Glutamatergic neuron (in vitro differentiated cells): Measurements from ENCODE around the gene PSME3. TPM values are rescaled to one million over a fixed set of nuclear protein-coding genes. Genes with fewer than 3 reads are reported as not detected.

Experiments
- DNase-seq: peaks from one replicate; pipeline ENCODE4 v3.0.0; 2022
- H3K27ac Mint-ChIP-seq: one replicate; pipeline ENCODE4 v1.8.0; 2020; ENCODE audit warnings: mild to moderate bottlenecking, mixed read lengths, inconsistent platforms; ENCODE audit not compliant: unreplicated experiment
- H3K27me3 Mint-ChIP-seq: one replicate; pipeline ENCODE4 v1.8.0; 2020; ENCODE audit warnings: mild to moderate bottlenecking, moderate library complexity, mixed read lengths, inconsistent platforms; ENCODE audit not compliant: unreplicated experiment
- H3K36me3 Mint-ChIP-seq: one replicate; pipeline ENCODE4 v1.8.0; 2020; ENCODE audit warnings: mild to moderate bottlenecking, mixed read lengths, inconsistent platforms; ENCODE audit not compliant: unreplicated experiment
- H3K4me1 Mint-ChIP-seq: one replicate; pipeline ENCODE4 v1.8.0; 2020; ENCODE audit warnings: mild to moderate bottlenecking, low read depth, mixed read lengths, inconsistent platforms; ENCODE audit not compliant: unreplicated experiment
- H3K4me3 Mint-ChIP-seq: one replicate; pipeline ENCODE4 v1.8.0; 2020; ENCODE audit warnings: mild to moderate bottlenecking, mixed read lengths, inconsistent platforms; ENCODE audit not compliant: unreplicated experiment
- H3K9me3 Mint-ChIP-seq: one replicate; pipeline ENCODE4 v1.8.0; 2020; ENCODE audit warnings: mild to moderate bottlenecking, moderate library complexity, mixed read lengths, inconsistent platforms; ENCODE audit not compliant: unreplicated experiment
- total RNA-seq: library from RNA; stranded (reverse); fragmentation: NEBNext Ultra II Directional; extraction: Animal tissue kit (Norgen Biotek cat#: 25700); gene quantifications from one replicate; pipeline ENCODE4 v1.2.1, GENCODE V29; 2021; ENCODE audit not compliant: unreplicated experiment
- TF ChIP-seq, protein P1 (sequence below): fragments of 200-600 bp; sonication (generic); IDR thresholded peaks from one replicate; pipeline ENCODE4 v1.5.0; 2021; ENCODE audit not compliant: partially characterized antibody, unreplicated experiment

Gene PSME3
- total RNA-seq, 1 donor from 2014 or later = 127 TPM

DNA sequence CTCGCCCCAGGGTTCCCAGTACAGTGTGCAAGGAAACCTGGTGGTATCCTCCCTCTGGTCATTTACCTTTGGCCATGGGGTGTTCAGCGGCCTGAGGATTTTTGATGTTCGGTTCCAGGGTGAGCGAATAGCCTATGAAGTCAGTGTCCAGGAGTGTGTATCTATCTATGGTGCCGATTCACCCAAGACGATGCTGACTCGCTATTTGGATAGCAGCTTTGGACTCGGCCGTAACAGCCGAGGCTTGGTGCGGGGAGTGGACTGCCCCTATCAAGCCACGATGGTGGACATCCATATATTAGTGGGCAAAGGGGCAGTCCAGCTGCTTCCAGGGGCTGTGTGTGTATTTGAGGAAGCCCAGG is 12.3 kb downstream of the PSME3 start:
- H3K27ac Mint-ChIP-seq = no peak overlapping the region
- no peak overlapping the region for H3K4me3 Mint-ChIP-seq
- no peaks in the 10 kb centered on the region for H3K9me3 Mint-ChIP-seq
- no peaks in the 10 kb centered on the region for H3K4me1 Mint-ChIP-seq
- H3K36me3 Mint-ChIP-seq = no peaks in the 10 kb centered on the region
- DNase-seq = no peak
- TF ChIP-seq, protein P1, sequence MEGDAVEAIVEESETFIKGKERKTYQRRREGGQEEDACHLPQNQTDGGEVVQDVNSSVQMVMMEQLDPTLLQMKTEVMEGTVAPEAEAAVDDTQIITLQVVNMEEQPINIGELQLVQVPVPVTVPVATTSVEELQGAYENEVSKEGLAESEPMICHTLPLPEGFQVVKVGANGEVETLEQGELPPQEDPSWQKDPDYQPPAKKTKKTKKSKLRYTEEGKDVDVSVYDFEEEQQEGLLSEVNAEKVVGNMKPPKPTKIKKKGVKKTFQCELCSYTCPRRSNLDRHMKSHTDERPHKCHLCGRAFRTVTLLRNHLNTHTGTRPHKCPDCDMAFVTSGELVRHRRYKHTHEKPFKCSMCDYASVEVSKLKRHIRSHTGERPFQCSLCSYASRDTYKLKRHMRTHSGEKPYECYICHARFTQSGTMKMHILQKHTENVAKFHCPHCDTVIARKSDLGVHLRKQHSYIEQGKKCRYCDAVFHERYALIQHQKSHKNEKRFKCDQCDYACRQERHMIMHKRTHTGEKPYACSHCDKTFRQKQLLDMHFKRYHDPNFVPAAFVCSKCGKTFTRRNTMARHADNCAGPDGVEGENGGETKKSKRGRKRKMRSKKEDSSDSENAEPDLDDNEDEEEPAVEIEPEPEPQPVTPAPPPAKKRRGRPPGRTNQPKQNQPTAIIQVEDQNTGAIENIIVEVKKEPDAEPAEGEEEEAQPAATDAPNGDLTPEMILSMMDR = no peak
- peaks cover 2% of the 10 kb centered on the region for H3K27me3 Mint-ChIP-seq

DNA sequence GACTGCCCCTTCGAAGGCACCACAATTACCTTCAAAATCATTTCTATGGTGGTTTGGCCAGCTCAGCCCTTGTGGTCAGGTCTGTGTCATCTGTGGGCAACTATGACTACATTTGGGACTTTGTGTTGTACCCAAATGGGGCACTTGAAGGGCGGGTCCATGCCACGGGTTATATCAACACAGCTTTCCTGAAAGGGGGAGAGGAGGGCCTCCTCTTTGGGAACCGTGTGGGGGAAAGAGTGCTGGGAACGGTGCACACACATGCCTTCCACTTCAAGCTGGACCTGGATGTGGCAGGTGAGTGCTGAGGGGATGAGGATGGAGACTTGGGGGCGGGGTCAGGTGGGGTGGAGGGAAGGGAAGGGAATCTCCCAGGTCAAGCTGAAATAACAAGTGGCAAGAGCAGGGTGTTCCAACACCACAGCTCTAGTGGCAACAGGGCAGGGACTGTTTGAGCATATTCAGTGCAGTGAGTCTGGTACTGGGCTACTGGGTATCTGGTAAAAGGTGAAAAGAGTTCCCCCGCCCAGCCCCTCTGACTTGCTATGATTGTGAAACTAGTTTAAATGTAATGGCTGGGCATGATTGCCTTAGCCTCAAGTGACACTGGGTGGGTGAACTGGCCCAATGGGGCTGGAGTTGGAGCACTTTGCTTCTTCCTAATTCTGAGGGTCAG is 12.9 kb downstream of the PSME3 start:
- Mint-ChIP-seq H3K36me3 (no peaks in the 10 kb centered on the region), H3K4me1 (no peaks in the 10 kb centered on the region), H3K4me3 (no peak overlapping the region), H3K27ac (no peak overlapping the region), H3K27me3 (peaks cover 2% of the 10 kb centered on the region), H3K9me3 (no peaks in the 10 kb centered on the region)
- DNase-seq = no peak
- TF ChIP-seq, protein P1 = no peak

DNA sequence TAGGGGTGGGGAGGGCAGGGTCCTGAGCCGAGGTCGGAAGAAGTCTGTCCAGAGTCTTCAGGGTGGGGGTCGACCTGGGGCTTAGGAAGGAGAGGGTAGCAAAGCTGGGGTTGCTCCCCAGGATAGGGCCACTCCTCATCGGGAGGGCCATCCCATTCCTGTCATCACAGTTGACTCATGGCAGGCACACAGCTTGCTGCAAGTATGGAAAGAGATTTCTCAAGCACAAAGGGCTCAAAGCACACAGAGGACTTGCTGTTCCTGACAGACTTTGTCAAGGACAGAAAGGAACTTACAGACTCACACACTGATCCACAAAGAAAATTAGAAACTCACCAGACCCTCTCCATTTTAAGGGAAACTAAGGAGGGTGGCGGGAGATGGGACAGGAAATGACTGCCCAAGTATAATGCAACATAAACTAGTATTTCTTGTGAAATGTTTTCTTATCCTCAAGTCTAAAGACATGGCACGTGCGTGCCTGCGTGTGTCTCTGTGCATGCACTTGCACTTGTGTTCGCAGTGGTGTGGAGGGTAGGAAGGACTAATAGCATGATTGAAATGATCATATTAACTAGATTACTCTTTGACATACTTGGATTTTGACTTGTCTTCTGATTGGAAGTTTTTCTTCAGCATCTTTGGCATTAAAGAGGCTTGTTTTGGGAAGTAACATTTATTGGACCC is 13.5 kb downstream of the PSME3 start:
- Mint-ChIP-seq H3K27ac (no peak overlapping the region), H3K4me3 (no peak overlapping the region)
- no peak for DNase-seq

DNA sequence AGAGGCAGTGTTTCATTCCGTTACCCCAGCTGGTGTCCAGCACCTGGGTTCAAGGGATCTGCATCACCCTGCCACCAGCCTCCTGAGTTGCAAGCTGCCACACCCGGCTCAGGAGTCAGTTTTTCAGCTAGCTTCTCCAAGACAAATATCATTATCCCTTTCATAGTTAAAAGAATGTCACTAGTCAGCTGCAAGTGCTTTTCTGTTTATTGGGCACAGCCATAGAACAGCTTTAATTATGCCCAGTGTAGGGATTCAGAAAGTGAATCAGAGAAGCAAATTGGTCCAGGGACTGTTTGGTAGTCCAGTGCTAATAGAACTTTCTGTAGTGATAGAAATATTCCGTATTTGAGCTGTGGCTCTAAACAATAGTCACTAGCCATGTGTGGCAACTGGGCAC is 14.9 kb downstream of the PSME3 start:
- H3K4me1 Mint-ChIP-seq = no peaks in the 10 kb centered on the region
- peaks cover 2% of the 10 kb centered on the region for H3K27me3 Mint-ChIP-seq
- DNase-seq = no peak
- H3K4me3 Mint-ChIP-seq = no peak overlapping the region
- H3K9me3 Mint-ChIP-seq = no peaks in the 10 kb centered on the region
- TF ChIP-seq, protein P1 = no peak
- no peak overlapping the region for H3K27ac Mint-ChIP-seq
- no peaks in the 10 kb centered on the region for H3K36me3 Mint-ChIP-seq

More for the DNA sequence above, 13.5 kb downstream of the PSME3 start:
- peaks cover 2% of the 10 kb centered on the region for H3K27me3 Mint-ChIP-seq
- H3K36me3 Mint-ChIP-seq = no peaks in the 10 kb centered on the region
- TF ChIP-seq, protein P1 = no peak
- H3K9me3 Mint-ChIP-seq = no peaks in the 10 kb centered on the region
- H3K4me1 Mint-ChIP-seq = no peaks in the 10 kb centered on the region

DNA sequence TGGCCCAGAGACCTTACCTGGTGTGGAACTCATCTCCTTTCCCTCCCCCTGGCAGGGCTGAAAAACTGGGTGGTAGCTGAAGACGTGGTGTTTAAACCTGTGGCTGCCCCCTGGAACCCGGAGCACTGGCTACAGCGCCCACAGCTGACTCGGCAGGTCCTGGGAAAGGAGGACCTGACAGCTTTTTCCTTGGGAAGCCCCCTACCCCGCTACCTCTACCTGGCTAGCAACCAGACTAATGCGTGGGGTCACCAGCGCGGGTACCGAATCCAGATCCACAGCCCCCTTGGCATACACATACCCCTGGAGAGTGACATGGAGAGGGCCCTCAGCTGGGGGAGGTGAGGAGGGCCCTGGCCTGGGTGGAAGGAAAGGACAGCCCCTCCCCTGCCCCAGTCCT is 15.8 kb downstream of the PSME3 start:
- Mint-ChIP-seq H3K4me3 (no peak overlapping the region), H3K36me3 (no peaks in the 10 kb centered on the region), H3K27ac (no peak overlapping the region), H3K4me1 (no peaks in the 10 kb centered on the region), H3K27me3 (peaks cover 2% of the 10 kb centered on the region), H3K9me3 (no peaks in the 10 kb centered on the region)
- TF ChIP-seq, protein P1 = no peak
- DNase-seq = no peak
